Stimulated activated CD8-positive, alpha-beta memory T cell treated with anti-CD3 and anti-CD28 coated beads, Interleukin-12 subunit alpha, Interleukin-12 subunit beta, amount 100 ng/mL, for 24 hours (primary cell): ENCODE data around the gene SCT.

ENCODE experiments used
- DNase-seq: peaks from one replicate; pipeline ENCODE4 v3.0.0-alpha.2; 2020; ENCODE audit errors: extremely low read depth

The SCT gene

DNA sequence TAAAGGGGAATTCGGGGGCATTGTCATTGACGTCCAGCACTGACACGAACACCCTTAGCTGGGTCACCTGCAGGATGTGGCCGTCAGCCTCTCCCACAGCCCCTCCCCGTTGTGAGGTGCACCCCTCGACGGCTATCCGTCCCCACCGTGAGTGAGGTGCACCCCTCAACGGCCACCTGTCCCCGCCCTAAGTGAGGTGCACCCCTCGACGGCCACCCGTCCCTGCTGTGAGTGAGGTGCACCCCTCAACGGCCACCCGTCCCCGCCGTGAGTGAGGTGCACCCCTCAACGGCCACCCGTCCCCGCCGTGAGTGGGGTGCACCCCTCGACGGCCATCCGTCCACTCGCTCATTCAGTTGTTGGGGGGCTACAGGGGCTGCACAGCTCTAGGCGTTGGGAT lies 5.1 kb downstream of the SCT start:
- no peak for DNase-seq

DNA sequence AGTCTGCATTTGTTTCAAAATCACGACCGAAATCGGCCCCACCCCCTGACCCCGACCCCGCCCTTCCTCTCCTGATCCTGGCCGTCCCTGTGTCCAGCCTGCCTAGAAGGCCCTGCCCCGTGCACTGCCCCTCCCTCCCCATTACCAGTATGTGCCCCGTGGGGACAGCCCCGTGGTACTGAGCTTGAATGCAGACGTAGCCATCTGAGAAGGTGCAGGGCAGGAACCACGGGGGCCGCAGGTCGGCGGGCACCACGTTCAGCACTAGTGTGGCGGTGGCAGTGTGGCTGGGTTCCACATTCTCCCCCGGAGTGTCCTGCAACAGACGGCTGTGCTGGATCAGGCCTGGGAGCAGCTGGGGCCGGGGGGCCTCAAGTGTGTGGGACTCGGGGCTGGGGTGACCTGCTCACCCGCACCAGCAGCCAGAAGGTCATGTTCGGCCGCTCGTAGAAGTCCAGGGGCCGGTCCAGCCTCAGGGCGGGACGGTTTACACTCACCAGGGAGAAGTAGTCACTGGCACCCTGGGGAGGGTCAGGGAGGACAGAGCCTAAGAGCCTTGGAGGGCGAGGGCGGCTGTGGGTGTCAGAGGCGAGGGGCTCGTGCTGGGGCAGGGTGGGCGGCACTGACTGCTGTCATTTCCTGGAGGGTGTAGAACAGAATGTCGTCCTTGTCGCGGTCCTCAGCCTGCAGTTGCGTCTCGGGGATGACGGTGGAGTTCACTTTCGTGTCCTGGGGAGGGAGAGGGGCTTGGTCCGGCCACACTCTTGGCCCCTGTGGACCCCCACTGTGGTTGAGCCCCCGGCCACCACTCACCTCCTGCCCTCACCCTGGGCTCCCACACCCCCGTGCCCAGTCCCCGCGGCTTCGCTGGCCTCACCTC lies 5.8 kb downstream of the SCT start:
- DNase-seq = no peak

DNA sequence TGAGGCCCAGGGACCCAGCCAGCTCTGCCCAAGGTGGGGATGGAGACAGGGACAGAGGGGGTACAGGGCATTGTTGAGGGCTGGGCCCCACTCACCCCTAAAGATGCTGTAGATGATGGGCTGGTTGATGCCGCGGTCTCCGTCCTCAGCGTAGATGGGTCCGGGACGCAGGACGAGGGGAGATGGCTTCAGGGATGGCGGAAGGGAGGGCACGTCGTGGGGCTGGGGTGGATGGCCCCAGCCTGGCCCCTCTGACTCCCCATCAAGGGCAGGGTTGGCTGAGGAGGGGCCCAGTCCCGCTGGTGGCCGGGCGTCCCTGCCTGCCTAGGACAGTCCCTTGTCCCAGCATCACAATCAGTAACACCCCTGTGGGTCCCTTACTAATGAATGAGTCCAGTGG lies 6.8 kb downstream of the SCT start:
- DNase-seq = no peak

DNA sequence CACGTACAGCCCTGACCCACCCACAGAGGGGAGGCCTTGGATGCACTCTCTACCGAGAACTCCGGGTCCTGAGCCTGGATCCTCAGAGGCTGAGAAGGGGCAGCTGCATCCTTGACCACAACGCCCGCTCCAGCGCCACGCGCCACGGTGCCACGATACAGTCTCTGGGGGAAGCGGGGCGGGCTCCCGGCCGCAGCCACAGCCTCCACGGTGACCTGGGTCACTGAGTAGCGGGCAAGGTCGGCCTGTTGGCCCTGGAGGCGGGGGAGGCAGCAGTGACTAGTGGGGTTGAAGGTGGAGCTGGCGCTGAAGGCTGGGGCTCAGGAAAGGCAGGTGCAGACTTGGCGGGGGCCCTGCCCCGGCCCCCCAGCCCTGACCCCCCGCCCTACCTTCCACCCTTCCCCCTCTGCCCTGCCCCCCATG lies 7.3 kb downstream of the SCT start:
- no peak for DNase-seq

DNA sequence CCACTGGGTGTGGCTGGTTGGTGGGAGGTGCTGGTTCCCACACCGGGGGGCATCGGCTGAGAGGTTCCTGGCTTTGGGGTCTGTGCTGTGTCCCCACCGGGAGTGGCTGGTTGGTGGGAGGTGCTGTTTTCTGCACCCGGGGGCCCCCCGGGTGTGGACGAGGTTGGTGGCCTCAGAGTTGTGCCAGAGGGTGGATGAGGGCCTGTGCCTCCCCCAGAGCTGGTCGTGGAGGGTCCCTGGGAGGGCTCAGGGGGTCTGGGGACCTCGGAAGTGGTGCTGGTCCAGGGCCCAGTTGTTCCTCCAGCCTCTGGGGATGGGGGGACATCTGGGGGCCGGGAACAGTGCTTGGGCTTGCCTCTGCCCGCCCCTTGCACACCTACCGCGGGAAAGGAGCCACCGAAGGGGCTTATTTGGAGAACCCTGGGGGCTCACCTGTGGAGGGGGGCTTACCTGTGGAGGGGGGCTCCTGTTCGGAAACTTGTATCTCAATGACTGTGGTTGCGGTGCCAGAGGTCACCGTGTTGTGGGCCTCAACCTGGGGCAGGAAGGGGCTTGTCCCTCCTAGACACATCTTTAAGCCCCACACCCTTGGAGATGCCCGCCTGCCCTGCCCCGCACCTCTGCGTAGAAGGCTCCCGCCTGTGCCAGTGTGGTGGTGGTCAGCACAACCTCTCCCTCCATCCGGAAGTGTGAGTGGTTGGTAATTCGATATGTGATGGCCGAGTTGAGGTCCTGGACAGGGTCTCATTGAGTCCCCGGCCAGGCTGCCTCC lies 7.9 kb downstream of the SCT start:
- DNase-seq = no peak

DNA sequence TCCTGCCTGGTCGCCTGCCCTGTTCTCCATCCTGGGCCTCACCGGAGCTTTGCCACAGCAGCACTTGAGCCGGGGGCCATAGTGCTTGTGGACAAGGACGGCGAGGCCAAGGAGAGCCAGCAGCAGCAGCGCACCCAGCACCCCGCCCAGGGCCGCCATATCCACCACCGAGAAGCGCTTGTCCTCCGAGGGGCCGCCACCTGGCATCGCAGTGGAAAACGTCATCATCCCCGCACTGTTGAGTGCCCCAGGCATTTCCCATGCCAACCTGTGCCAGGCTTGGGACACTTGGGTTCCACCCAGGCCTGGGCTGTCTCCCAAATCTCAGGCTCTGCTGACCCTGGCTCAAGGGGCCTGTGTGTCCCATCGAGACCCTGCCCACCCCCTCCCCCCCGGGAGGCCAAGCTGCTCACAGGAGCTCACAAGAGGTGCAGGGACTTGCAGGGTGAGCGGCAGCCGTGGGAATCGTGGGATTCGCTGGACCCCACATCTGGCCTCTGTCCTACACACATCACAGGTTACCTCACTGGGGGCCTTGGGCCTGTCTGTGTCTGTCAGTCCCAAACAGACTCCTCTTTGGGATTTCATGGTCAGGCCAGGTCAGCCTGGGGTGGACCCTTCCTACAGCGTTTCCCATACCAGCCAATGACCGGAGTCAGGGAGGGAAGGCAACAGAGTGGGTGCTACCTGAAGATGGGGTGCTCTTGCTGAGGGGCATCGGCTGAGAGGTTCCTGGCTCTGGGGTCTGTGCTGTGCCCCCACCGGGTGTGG lies 8.9 kb downstream of the SCT start:
- no peak for DNase-seq

DNA sequence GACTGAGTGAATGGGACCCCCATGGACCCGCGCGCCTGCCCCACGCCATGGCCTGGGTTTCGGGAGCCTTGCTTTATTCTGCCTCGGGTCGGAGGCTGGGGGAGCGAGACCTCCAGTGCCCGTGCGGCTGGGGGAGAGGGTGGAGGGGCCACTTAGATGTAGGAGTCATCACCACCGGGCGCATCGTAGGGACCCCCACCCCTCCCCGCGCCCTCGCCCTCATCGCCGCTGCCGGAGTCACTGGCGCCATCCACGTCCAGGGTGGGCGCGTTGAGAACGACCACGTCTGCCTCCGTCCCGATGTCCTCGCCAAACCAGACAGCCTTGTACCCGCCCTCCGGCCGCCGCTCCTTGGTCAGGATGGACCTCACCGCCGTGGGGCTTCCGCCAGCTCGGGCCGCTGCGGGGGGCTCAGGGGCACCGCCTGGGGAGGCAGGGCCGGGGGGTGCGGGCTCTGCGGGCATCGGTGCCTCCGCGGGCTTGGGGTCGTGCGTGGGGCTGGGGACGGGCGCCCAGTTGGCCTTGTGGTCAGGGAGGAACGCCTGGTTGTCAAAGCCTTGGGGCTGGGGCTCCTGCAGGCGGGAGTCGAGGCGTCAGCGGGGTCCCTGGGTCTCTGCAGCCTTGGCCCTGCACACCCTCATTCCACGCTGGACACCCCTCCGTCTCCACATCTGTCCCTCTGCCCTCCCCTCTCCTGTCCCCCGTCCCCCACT lies 9.6 kb downstream of the SCT start:
- no peak for DNase-seq

DNA sequence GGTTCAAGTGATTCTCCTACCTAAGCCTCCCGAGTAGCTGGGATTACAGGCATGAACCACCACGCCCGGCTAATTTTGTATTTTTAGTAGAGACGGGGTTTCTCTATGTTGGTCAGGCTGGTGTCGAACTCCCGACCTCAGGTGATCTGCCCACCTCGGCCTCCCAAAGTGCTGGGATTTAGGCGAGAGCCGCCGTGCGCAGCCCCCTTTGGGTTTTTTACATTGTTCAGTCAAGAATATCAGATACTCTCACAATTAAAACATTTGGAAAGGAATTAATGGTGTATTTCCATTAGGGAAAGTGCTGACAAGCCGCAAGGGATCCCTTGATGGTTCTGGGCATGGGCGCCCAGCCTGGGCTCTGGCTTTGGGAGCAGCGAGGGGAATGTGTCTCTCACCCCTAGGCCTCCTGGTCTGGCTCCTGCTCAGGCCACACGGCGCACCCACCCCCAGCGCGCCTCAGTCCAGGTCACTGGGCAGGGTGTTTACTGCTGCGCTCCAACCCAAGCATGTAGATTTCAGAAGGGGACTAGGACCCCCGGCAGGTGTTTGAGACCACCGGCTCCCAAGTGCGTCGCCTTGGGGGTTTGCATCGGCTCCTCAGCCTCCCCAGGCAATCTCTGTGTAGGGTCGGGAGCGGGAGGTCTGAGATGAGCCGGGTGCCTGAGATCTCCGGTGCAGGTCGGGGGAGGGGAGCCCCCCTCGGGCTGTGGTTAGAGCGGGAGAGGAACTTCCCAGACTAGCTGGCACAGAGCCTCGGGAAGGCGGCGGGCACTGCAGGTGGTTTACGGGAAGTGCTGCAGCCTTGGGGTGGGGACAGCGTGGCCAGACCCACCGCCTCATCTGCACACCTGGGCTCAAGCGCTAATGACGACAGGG lies 10.4 kb downstream of the SCT start:
- no peak for DNase-seq

DNA sequence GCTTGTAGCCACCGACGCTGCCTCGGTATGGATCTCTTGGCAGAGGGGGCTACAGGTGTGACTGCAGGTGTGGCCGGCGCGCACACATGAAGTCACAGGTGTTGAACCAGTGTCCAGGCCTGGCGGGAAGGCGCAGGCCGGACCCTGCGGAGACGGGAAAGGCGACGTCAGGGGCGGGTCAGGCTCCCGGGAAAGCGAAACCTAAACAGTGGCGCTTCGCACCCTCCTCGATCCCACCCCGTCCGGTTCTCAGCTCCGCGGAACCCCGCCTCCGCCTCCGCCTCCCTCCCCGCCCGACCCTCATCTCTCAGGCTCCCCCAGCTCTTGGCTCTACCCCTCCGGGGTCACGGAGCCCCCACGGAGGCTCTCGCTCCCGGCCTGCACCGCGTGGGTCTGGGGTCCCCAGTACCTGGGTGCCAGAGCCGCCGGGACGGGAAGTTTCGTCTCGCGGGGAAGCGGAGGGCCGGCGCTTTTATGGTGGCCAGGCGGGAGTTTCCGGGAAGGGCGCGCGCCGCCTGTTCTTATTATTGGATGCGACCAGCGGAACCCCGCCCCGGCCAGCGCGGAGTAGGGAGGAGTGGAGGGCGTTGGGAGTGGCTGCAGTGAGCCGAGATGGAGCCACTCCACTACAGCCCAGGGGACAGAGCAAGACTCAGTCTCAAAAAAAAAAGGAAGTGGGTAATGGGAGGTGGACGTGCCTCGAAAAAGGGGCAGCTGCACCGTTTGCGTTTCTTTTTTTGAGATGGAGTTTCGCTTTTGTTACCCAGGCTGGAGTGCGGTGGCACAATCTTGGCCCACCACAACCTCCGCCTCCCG lies 11.3 kb downstream of the SCT start, which contains the start of gene IRF7:
TSS of gene IRF7 (minus strand) at position 447 of the 816 bp plus-strand sequence. CDS start 586 bp downstream, outside the sequence.
- peak; percentile 76 for DNase-seq

DNA sequence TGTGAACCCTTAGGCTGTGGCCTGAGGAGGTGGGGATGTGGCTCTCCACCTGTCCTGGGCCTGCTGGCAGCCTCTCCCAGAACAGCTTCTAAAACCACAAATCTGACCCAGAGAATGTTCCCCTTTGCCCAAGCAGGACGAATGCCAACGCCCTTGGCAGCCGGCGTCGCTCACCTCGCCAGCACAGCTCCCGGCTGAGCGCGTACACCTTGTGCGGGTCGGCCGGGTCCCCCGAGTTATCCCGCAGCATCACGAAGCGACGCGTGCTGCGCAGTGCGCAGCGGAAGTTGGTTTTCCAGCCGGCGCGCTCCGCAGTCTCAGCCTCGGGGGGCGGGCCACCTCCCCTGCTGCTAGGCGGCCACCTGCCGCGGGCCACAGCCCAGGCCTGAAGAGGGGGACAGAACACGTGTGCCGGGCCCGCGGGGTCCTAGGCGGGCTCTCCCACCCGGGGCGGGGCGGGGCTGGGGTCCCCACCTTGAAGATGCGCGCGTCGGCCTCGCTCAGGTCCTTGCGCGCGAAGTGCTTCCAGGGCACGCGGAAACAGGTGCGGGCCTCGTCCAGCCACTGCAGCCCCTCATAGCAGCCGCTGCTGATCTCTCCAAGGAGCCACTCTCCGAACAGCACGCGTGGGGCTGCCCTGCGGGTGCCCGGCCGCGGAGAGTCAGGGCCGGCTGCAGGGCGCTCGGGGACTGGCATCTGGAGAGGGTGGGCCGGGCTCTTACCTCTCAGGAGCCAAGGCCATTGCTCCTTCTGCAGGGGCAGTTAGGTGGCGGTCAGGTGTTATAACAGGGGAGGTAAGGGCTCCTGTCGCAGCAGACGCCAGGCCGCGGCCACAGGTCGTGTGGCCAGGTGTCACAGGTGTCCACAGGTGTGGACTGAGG lies 12.1 kb downstream of the SCT start:
- no peak for DNase-seq

DNA sequence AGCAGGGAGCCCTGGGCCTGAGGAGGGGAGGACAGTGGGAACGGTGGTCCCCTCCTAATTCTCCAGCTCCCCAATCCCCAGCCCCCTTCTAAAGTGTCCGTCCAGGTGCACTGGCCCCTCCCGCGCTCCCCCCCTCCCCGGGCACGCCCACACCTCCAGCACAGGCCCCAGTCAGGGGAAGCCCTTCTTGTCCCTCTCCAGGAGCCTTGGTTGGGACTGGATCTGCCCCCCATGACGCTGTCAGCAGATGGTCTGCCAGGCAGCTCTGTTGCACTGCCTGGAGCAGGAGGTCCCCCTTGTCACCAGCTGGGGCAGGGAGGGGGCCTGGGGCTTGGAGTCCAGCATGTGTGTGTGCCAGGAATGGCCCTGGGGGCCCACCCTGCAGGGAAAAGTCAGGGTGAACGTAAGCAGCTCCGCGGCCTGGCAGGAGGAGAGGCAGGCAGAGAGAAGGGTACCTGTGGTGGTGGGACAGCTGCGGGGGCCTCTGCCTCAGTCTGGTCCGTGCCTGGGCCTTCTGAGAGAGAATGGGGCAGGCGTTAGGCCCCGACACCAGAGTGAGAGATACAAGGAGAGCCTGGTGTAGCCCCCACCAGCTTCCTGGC lies 12.9 kb downstream of the SCT start:
- DNase-seq = no peak

DNA sequence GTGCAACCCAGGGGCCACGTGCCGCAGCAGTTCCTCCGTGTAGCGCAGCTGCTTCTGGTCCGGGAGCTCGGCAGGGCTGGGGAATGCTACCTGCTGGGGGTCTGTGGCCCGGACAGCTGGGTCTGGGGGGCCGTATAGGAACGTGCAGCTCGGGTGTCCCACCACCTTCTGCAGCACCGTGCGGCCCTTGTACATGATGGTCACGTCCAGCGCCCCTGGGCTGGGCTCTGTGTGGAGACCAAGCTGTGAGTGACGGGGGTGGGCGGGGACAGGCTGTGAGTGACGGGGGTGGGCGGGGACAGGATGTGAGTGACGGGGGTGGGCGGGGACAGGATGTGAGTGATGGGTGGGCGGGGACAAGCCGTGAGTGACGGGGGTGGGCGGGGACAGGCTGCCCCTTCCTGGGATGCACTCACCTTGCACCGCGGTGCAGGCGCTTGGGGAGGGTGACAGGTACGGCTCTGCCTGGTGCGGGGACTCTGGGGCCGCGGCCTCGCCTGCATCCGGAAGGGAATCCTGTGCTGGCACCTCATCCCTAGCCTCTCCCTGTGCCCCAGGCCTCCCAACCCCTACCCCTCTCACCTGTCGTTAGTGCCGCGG lies 13.5 kb downstream of the SCT start:
- peak; percentile 58 for DNase-seq

DNA sequence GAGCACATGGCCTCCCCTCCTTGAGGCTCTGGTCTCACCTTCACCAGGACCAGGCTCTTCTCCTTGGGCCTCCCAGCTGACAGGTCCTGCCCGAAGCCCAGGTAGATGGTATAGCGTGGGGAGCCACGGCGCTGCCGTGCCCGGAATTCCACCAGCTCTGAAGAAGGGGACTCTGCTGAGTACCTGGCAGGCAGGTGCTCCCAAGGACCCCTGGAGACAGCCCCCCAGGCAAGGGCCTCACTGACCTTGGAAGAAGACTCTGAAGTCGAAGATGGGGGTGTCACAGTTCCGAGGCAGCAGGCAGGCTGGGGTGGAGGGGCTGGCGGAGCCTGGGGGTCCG lies 14.1 kb downstream of the SCT start:
- DNase-seq = no peak

DNA sequence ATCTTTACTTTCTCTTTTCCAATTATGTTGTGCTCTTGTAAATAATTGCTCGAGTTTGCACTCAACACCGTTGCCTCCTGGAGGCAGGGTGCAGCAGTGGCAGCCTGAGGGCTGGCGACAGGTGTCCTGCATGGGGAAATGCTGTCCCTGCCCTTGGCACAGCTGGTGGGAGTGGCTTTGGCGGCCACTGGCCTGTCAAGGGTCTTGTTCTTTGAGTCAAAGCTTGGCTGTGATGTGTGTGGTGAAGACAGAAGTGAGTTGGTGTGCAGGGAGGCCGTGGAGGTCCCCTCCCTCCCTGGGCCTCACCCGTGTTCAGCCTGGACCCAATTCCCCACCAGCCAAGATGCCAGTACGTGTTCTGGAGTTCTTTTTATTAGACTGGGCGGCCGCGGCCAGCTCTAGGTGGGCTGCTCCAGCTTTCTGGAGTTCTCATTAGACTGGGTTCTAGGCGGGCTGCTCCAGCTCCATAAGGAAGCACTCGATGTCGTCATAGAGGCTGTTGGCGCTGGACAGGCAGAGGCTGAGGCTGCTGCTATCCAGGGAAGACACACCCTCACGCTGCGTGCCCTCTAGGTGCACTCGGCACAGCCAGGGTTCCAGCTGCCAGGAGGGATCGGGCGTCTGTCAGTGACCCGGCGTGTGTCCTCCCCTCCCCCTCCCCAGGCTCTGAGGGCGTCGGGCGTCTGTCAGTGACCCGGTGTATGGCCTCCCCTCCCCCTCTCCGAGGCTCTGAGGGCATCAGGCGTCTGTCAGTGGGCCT lies 14.6 kb downstream of the SCT start:
- DNase-seq = no peak

DNA sequence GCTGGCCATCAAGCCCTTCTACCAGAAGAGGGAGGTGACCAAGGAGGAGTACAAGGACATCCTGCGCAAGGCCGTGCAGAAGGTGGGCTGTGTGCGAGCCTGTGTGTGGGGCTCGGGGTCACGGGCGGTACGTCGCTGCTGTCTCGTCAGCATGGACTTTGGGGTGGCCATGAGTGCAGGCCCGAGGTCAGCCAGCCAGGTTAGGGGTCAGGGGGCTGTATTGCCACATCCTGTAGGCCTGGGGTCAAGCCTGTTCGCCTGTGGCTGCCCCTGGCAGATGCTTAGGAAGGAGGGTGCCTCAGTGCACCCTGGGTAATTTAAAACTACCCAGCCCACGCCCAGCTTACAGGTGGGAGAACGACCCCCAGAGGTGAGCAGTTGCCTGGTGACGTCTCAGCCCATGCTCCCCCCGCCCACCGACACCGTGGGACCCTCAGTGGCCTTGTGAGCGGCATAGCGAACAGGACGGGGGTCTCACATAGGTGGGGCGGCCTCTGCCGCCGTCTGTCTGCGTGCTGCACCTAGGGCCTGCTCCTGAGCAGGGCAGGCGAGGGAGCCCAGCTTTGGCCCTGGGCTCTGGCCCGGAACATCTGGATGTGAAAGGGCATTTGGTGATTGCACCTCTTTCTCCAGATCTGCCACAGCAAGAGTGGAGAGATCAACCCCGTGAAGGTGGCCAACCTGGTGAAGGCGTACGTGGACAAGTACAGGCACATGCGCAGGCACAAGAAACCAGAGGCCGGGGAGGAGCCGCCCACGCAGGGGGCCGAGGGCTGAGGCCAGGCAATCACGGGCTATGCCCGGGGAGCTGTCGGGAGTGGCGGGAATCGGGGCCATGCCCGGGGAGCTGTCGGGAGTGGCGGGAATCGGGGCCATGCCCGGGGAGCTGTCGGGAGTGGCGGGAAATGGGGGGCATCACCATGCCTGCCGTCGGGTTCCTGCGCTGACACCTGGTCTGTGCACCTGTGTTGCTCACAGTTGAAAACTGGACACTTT lies 15.7 kb downstream of the SCT start:
- DNase-seq = no peak
